Sigmoid colon (tissue), 4 donors: ENCODE results near the gene FOXP1.
A peak's percentile ranks its signal among the peaks of the same experiment; 100 is the strongest.

Experiments
- CTCF ChIP-seq, 4 experiments: fragments of 450-650 bp in 3 of 4; fragments of 200-600 bp in 1 of 4; IDR thresholded peaks; one replicate each; pipeline ENCODE4 v1.5.1; 2016 to 2019; ENCODE audit warnings: antibody characterized with exemption in 4 of 4, mild to moderate bottlenecking in 3 of 4, moderate library complexity in 2 of 4
- EP300 ChIP-seq, 4 donors: sonication (generic); formaldehyde crosslinking; IDR thresholded peaks; one replicate each; pipeline ENCODE4 v1.6.1; 2017; ENCODE audit warnings: antibody characterized with exemption in 4 of 4
- POLR2A ChIP-seq, 2 donors: fragments of 450-650 bp; IDR thresholded peaks; one replicate each; pipeline ENCODE4 v1.6.1; 2016; ENCODE audit warnings: antibody characterized with exemption in 2 of 2, mild to moderate bottlenecking in 2 of 2, moderate library complexity in 2 of 2
- POLR2AphosphoS5 ChIP-seq, 4 donors: sonication (generic); formaldehyde crosslinking; IDR thresholded peaks; one replicate each; pipeline ENCODE4 v1.6.1; 2017; ENCODE audit warnings: antibody characterized with exemption in 4 of 4

GRCh38 chr3:71037775-71038174, 545.8 kb downstream of the FOXP1 start:
- no peak for TF ChIP-seq CTCF (IDR thresholded peaks at IDR 0.05)
- TF ChIP-seq POLR2A (IDR thresholded peaks at IDR 0.05), result no peak
- no peak for TF ChIP-seq EP300 (IDR thresholded peaks at IDR 0.05)
- TF ChIP-seq POLR2AphosphoS5 (IDR thresholded peaks at IDR 0.05), result peak in 1 of 4 donors; percentile 20
